ENCODE measurements around the gene PAWR.
"Not testable (repeated sequence)": the region's sequence is repeated elsewhere in the genome, so short reads cannot be mapped to it uniquely, and the experiment has no call there.

Gene PAWR

GRCh38 chr12:79629561-79629960 lies 61.2 kb downstream of the PAWR start:
- no peaks in the 10 kb centered on the region for H3K4me1 ChIP-seq (ENCODE audit: low read length)
- no peaks in the 10 kb centered on the region for H3K9me3 ChIP-seq (replicated peaks; ENCODE audit: insufficient read depth, low read length)
- TF ChIP-seq CTCF (IDR thresholded peaks at IDR 0.05; ENCODE audit: low read length) (no peak), EZH2 (optimal IDR thresholded peaks at IDR 0.05; ENCODE audit: low read depth, low read length) (no peak), EZH2phosphoT487 (IDR thresholded peaks at IDR 0.05; ENCODE audit: low read length) (no peak)
- no peak overlapping the region for H3K9ac ChIP-seq (ENCODE audit: low read length)
- H3F3A ChIP-seq (ENCODE audit: insufficient read depth, low read length): no peaks in the 10 kb centered on the region
- H2AFZ ChIP-seq (ENCODE audit: low read length): no peak overlapping the region
- peaks cover 34% of the 10 kb centered on the region for H3K79me2 ChIP-seq (ENCODE audit: low read length)
- DNase-seq: no peak
- H3K9me2 ChIP-seq (replicated peaks; ENCODE audit: insufficient read depth, low read length): no peaks in the 10 kb centered on the region
- H3K27ac ChIP-seq (ENCODE audit: low read length): no peak overlapping the region
- H3K4me3 ChIP-seq (ENCODE audit: low read length): no peak overlapping the region
- H3K27me3 ChIP-seq (replicated peaks; ENCODE audit: insufficient read depth, low read length): no peaks in the 10 kb centered on the region
- H3K4me2 ChIP-seq (ENCODE audit: low read depth, low read length): no peak overlapping the region
- no peaks in the 10 kb centered on the region for H4K20me1 ChIP-seq (ENCODE audit: insufficient read depth, low read length)
- no peaks in the 10 kb centered on the region for H3K36me3 ChIP-seq (replicated peaks; ENCODE audit: insufficient read depth, low read length)

GRCh38 chr12:79626735-79627134 lies 64.0 kb downstream of the PAWR start:
- H3F3A ChIP-seq (ENCODE audit: insufficient read depth, low read length); H3K4me2 ChIP-seq (ENCODE audit: low read depth, low read length); H2AFZ ChIP-seq (ENCODE audit: low read length); H3K9me3 ChIP-seq (replicated peaks; ENCODE audit: insufficient read depth, low read length); H3K27ac ChIP-seq (ENCODE audit: low read length); H3K4me1 ChIP-seq (ENCODE audit: low read length); H3K4me3 ChIP-seq (ENCODE audit: low read length); H3K9ac ChIP-seq (ENCODE audit: low read length); H3K9me2 ChIP-seq (replicated peaks; ENCODE audit: insufficient read depth, low read length); H3K27me3 ChIP-seq (replicated peaks; ENCODE audit: insufficient read depth, low read length); H3K36me3 ChIP-seq (replicated peaks; ENCODE audit: insufficient read depth, low read length); DNase-seq; H4K20me1 ChIP-seq (ENCODE audit: insufficient read depth, low read length): not testable (repeated sequence)
- H3K79me2 ChIP-seq (ENCODE audit: low read length): peaks cover 43% of the 10 kb centered on the region

GRCh38 chr12:79624378-79624777 lies 66.4 kb downstream of the PAWR start:
- Histone ChIP-seq H3K79me2 (ENCODE audit: low read length) (peaks cover 27% of the 10 kb centered on the region), H3K9ac (ENCODE audit: low read length) (no peak overlapping the region), H2AFZ (ENCODE audit: low read length) (no peak overlapping the region), H4K20me1 (ENCODE audit: insufficient read depth, low read length) (peaks cover 3% of the 10 kb centered on the region; the same call in 1 of the 2 replicates), H3K9me2 (replicated peaks; ENCODE audit: insufficient read depth, low read length) (no peaks in the 10 kb centered on the region), H3K4me1 (ENCODE audit: low read length) (no peaks in the 10 kb centered on the region), H3K27me3 (replicated peaks; ENCODE audit: insufficient read depth, low read length) (no peaks in the 10 kb centered on the region), H3F3A (ENCODE audit: insufficient read depth, low read length) (no peaks in the 10 kb centered on the region), H3K4me2 (ENCODE audit: low read depth, low read length) (no peak overlapping the region), H3K9me3 (replicated peaks; ENCODE audit: insufficient read depth, low read length) (no peaks in the 10 kb centered on the region), H3K4me3 (ENCODE audit: low read length) (no peak overlapping the region), H3K27ac (ENCODE audit: low read length) (no peak overlapping the region), H3K36me3 (replicated peaks; ENCODE audit: insufficient read depth, low read length) (no peaks in the 10 kb centered on the region)
- DNase-seq: no peak
- no peak for TF ChIP-seq EZH2phosphoT487 (IDR thresholded peaks at IDR 0.05; ENCODE audit: low read length)
- no peak for TF ChIP-seq CTCF (IDR thresholded peaks at IDR 0.05; ENCODE audit: low read length)
- no peak for TF ChIP-seq EZH2 (optimal IDR thresholded peaks at IDR 0.05; ENCODE audit: low read depth, low read length)

- no peak for TF ChIP-seq CTCF (IDR thresholded peaks at IDR 0.05; ENCODE audit: low read length)
- no peak for TF ChIP-seq EZH2phosphoT487 (IDR thresholded peaks at IDR 0.05; ENCODE audit: low read length)
- no peak for TF ChIP-seq EZH2 (optimal IDR thresholded peaks at IDR 0.05; ENCODE audit: low read depth, low read length)
- DNase-seq: no peak
- no peak overlapping the region for H3K9ac ChIP-seq (ENCODE audit: low read length)
- no peak overlapping the region for H3K4me2 ChIP-seq (ENCODE audit: low read depth, low read length)
- H3K79me2 ChIP-seq (ENCODE audit: low read length): peaks cover 18% of the 10 kb centered on the region
- no peak overlapping the region for H3K27ac ChIP-seq (ENCODE audit: low read length)
- H3K9me2 ChIP-seq (replicated peaks; ENCODE audit: insufficient read depth, low read length): no peaks in the 10 kb centered on the region
- H3K27me3 ChIP-seq (replicated peaks; ENCODE audit: insufficient read depth, low read length): no peaks in the 10 kb centered on the region
- H3K9me3 ChIP-seq (replicated peaks; ENCODE audit: insufficient read depth, low read length): no peaks in the 10 kb centered on the region
- no peaks in the 10 kb centered on the region for H3F3A ChIP-seq (ENCODE audit: insufficient read depth, low read length)
- no peaks in the 10 kb centered on the region for H3K36me3 ChIP-seq (replicated peaks; ENCODE audit: insufficient read depth, low read length)
- H3K4me1 ChIP-seq (ENCODE audit: low read length): no peaks in the 10 kb centered on the region
- H4K20me1 ChIP-seq (ENCODE audit: insufficient read depth, low read length): peaks cover 3% of the 10 kb centered on the region; the same call in 1 of the 2 replicates
- H3K4me3 ChIP-seq (ENCODE audit: low read length): no peak overlapping the region
- H2AFZ ChIP-seq (ENCODE audit: low read length): no peak overlapping the region
These were observed 70.7 kb downstream of the PAWR start for GRCh38 chr12:79619872-79620562.

Measured in MM.1S (cell line).